HEK293 (cell line): ENCODE measurements around the gene SHOC2.

Source experiments
- ELK4 ChIP-seq: IDR thresholded peaks from 2 replicates; pipeline ENCODE4 v1.6.1; 2011; ENCODE audit warnings: mild to moderate bottlenecking, low read depth, low read length, borderline replicate concordance
- GFI1B ChIP-seq: fragments of 450-650 bp; formaldehyde crosslinking; IDR thresholded peaks from 2 replicates; pipeline ENCODE4 v1.5.1; 2016; ENCODE audit warnings: missing biosample characterization, missing genetic modification characterization
- GLI2 ChIP-seq: fragments of 450-650 bp; formaldehyde crosslinking; IDR thresholded peaks from 2 replicates; pipeline ENCODE4; 2017; ENCODE audit warnings: missing biosample characterization, missing genetic modification characterization, low read depth, borderline replicate concordance
- MZF1 ChIP-seq: fragments of 450-650 bp; formaldehyde crosslinking; IDR thresholded peaks from 2 replicates; pipeline ENCODE4 v1.5.1; 2017; ENCODE audit warnings: missing biosample characterization, missing genetic modification characterization, borderline replicate concordance
- REPIN1 ChIP-seq: fragments of 450-650 bp; formaldehyde crosslinking; IDR thresholded peaks from 2 replicates; pipeline ENCODE4 v1.5.1; 2017; ENCODE audit warnings: missing biosample characterization, missing genetic modification characterization, low read depth
- SCRT2 ChIP-seq: fragments of 450-650 bp; formaldehyde crosslinking; IDR thresholded peaks from 2 replicates; pipeline ENCODE4 v1.5.1; 2016; ENCODE audit warnings: missing biosample characterization, missing genetic modification characterization
- TRIM28 ChIP-seq: IDR thresholded peaks from 2 replicates; pipeline ENCODE4 v1.6.1; 2011; ENCODE audit warnings: low read length, control low read depth, borderline replicate concordance
- ZBTB8A ChIP-seq: fragments of 450-650 bp; formaldehyde crosslinking; IDR thresholded peaks from 2 replicates; pipeline ENCODE4 v1.5.1; 2016; ENCODE audit warnings: missing biosample characterization, missing genetic modification characterization
- ZNF114 ChIP-seq: fragments of 450-650 bp; formaldehyde crosslinking; IDR thresholded peaks from 2 replicates; pipeline ENCODE4 v1.5.0; 2017; ENCODE audit warnings: missing biosample characterization, missing genetic modification characterization
- ZNF121 ChIP-seq: fragments of 450-650 bp; formaldehyde crosslinking; IDR thresholded peaks from 2 replicates; pipeline ENCODE4 v1.5.1; 2016; ENCODE audit warnings: missing biosample characterization, missing genetic modification characterization
- ZNF16 ChIP-seq: fragments of 450-650 bp; formaldehyde crosslinking; IDR thresholded peaks from 2 replicates; pipeline ENCODE4 v1.5.1; 2016; ENCODE audit warnings: low read depth, missing biosample characterization, missing genetic modification characterization
- ZNF175 ChIP-seq: fragments of 450-650 bp; formaldehyde crosslinking; IDR thresholded peaks from 2 replicates; pipeline ENCODE4 v1.5.1; 2016; ENCODE audit warnings: missing biosample characterization, missing genetic modification characterization
- ZNF184 ChIP-seq: fragments of 450-650 bp; IDR thresholded peaks from 2 replicates; pipeline ENCODE4 v1.5.1; 2018; ENCODE audit warnings: missing biosample characterization, mild to moderate bottlenecking, missing genetic modification characterization
- ZNF302 ChIP-seq: fragments of 450-650 bp; formaldehyde crosslinking; IDR thresholded peaks from 2 replicates; pipeline ENCODE4 v1.5.1; 2016; ENCODE audit warnings: missing biosample characterization, missing genetic modification characterization, low read depth
- ZNF350 ChIP-seq: fragments of 450-650 bp; formaldehyde crosslinking; IDR thresholded peaks from 2 replicates; pipeline ENCODE4 v1.5.0; 2017; ENCODE audit warnings: missing biosample characterization, mild to moderate bottlenecking, missing genetic modification characterization
- ZNF423 ChIP-seq: fragments of 450-650 bp; formaldehyde crosslinking; IDR thresholded peaks from 2 replicates; pipeline ENCODE4 v1.5.1; 2016; ENCODE audit warnings: missing biosample characterization, missing genetic modification characterization
- ZNF473 ChIP-seq: fragments of 450-650 bp; formaldehyde crosslinking; IDR thresholded peaks from 2 replicates; pipeline ENCODE4 v1.5.1; 2017; ENCODE audit warnings: missing biosample characterization, missing genetic modification characterization
- ZNF521 ChIP-seq: fragments of 450-650 bp; formaldehyde crosslinking; IDR thresholded peaks from 2 replicates; pipeline ENCODE4 v1.5.1; 2017; ENCODE audit warnings: missing biosample characterization, mild to moderate bottlenecking, missing genetic modification characterization
- ZNF645 ChIP-seq: fragments of 450-650 bp; formaldehyde crosslinking; IDR thresholded peaks from 2 replicates; pipeline ENCODE4; 2016; ENCODE audit warnings: missing biosample characterization, missing genetic modification characterization
- ZNF660 ChIP-seq: fragments of 450-650 bp; IDR thresholded peaks from 2 replicates; pipeline ENCODE4 v1.5.1; 2018; ENCODE audit warnings: missing biosample characterization, mild to moderate bottlenecking, missing genetic modification characterization
- ZNF707 ChIP-seq: fragments of 450-650 bp; formaldehyde crosslinking; IDR thresholded peaks from 2 replicates; pipeline ENCODE4 v1.5.1; 2016; ENCODE audit warnings: missing biosample characterization, missing genetic modification characterization
- ZNF791 ChIP-seq: fragments of 450-650 bp; formaldehyde crosslinking; IDR thresholded peaks from 2 replicates; pipeline ENCODE4 v1.5.1; 2016; ENCODE audit warnings: missing biosample characterization, missing genetic modification characterization
- ZNF843 ChIP-seq: fragments of 450-650 bp; formaldehyde crosslinking; IDR thresholded peaks from 2 replicates; pipeline ENCODE4 v1.5.1; 2016; ENCODE audit warnings: missing biosample characterization, missing genetic modification characterization
- ZSCAN16 ChIP-seq: fragments of 450-650 bp; formaldehyde crosslinking; IDR thresholded peaks from 2 replicates; pipeline ENCODE4 v1.5.1; 2016; ENCODE audit warnings: missing biosample characterization, missing genetic modification characterization
- TF ChIP-seq, protein P1 (sequence below): fragments of 450-650 bp; formaldehyde crosslinking; IDR thresholded peaks from 2 replicates; pipeline ENCODE4 v1.5.1; 2016; ENCODE audit warnings: missing biosample characterization, missing genetic modification characterization
- TF ChIP-seq, protein P2 (sequence below): fragments of 450-650 bp; formaldehyde crosslinking; IDR thresholded peaks from 2 replicates; pipeline ENCODE4 v1.5.1; 2016; ENCODE audit warnings: missing biosample characterization, missing genetic modification characterization
- TF ChIP-seq, protein P3 (sequence below): fragments of 450-650 bp; formaldehyde crosslinking; IDR thresholded peaks from 2 replicates; pipeline ENCODE4 v1.5.1; 2017; ENCODE audit warnings: missing biosample characterization, missing genetic modification characterization
- TF ChIP-seq, protein P4 (sequence below): fragments of 450-650 bp; formaldehyde crosslinking; IDR thresholded peaks from 2 replicates; pipeline ENCODE4 v1.5.1; 2016; ENCODE audit warnings: missing biosample characterization, missing genetic modification characterization
- TF ChIP-seq, protein P5 (sequence below): fragments of 450-650 bp; formaldehyde crosslinking; IDR thresholded peaks from 2 replicates; pipeline ENCODE4 v1.5.1; 2016; ENCODE audit warnings: missing biosample characterization, missing genetic modification characterization
- TF ChIP-seq, protein P6 (sequence below): sonication (generic); formaldehyde crosslinking; IDR thresholded peaks from 2 replicates; pipeline ENCODE4 v1.8.1; 2022; ENCODE audit warnings: mild to moderate bottlenecking, moderate library complexity, missing genetic modification reagents

The SHOC2 gene

GRCh38 chr10:110918643-110919348 is 608 bp upstream of the SHOC2 start, which contains the start of gene BBIP1 (continued):
- TF ChIP-seq ZNF184 (tag by site-specific recombination) (peak; percentile 9; the same call in 1 of the 2 replicates), ZNF350 (tag by site-specific recombination) (no peak), REPIN1 (tag by site-specific recombination) (no peak), ZNF302 (no peak), ZNF521 (no peak), ZNF791 (no peak), ZNF707 (tag by site-specific recombination) (no peak), ZNF121 (tag by site-specific recombination) (no peak), GFI1B (tag by site-specific recombination) (no peak), GLI2 (tag by site-specific recombination) (no peak), ZNF423 (tag by site-specific recombination) (peak; percentile 82), ZNF843 (tag by site-specific recombination) (no peak), MZF1 (tag by site-specific recombination) (no peak), ELK4 (peak; percentile 61; the same call in 1 of the 2 replicates), ZNF660 (tag by site-specific recombination) (peak; percentile 26), ZNF175 (tag by site-specific recombination) (no peak), ZNF473 (tag by site-specific recombination) (no peak), TRIM28 (peak; percentile 54; the same call in 1 of the 2 replicates), SCRT2 (tag by site-specific recombination) (peak; percentile 73; the same call in 1 of the 2 replicates), ZSCAN16 (no peak), ZBTB8A (tag by site-specific recombination) (peak; percentile 95), ZNF16 (tag by site-specific recombination) (no peak), ZNF114 (no peak), ZNF645 (tag by site-specific recombination) (no peak)
- TF ChIP-seq, protein P1, sequence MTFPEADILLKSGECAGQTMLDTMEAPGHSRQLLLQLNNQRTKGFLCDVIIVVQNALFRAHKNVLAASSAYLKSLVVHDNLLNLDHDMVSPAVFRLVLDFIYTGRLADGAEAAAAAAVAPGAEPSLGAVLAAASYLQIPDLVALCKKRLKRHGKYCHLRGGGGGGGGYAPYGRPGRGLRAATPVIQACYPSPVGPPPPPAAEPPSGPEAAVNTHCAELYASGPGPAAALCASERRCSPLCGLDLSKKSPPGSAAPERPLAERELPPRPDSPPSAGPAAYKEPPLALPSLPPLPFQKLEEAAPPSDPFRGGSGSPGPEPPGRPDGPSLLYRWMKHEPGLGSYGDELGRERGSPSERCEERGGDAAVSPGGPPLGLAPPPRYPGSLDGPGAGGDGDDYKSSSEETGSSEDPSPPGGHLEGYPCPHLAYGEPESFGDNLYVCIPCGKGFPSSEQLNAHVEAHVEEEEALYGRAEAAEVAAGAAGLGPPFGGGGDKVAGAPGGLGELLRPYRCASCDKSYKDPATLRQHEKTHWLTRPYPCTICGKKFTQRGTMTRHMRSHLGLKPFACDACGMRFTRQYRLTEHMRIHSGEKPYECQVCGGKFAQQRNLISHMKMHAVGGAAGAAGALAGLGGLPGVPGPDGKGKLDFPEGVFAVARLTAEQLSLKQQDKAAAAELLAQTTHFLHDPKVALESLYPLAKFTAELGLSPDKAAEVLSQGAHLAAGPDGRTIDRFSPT (tag by site-specific recombination): peak; percentile 90
- TF ChIP-seq, protein P2, sequence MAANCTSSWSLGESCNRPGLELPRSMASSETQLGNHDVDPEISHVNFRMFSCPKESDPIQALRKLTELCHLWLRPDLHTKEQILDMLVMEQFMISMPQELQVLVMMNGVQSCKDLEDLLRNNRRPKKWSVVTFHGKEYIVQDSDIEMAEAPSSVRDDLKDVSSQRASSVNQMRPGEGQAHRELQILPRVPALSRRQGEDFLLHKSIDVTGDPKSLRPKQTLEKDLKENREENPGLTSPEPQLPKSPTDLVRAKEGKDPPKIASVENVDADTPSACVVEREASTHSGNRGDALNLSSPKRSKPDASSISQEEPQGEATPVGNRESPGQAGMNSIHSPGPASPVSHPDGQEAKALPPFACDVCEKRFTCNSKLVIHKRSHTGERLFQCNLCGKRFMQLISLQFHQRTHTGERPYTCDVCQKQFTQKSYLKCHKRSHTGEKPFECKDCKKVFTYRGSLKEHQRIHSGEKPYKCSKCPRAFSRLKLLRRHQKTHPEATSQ: no peak
- TF ChIP-seq, protein P3, sequence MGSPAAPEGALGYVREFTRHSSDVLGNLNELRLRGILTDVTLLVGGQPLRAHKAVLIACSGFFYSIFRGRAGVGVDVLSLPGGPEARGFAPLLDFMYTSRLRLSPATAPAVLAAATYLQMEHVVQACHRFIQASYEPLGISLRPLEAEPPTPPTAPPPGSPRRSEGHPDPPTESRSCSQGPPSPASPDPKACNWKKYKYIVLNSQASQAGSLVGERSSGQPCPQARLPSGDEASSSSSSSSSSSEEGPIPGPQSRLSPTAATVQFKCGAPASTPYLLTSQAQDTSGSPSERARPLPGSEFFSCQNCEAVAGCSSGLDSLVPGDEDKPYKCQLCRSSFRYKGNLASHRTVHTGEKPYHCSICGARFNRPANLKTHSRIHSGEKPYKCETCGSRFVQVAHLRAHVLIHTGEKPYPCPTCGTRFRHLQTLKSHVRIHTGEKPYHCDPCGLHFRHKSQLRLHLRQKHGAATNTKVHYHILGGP (tag by site-specific recombination): no peak
- TF ChIP-seq, protein P4, sequence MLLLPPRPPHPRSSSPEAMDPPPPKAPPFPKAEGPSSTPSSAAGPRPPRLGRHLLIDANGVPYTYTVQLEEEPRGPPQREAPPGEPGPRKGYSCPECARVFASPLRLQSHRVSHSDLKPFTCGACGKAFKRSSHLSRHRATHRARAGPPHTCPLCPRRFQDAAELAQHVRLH (tag by site-specific recombination): peak; percentile 92
- TF ChIP-seq, protein P5, sequence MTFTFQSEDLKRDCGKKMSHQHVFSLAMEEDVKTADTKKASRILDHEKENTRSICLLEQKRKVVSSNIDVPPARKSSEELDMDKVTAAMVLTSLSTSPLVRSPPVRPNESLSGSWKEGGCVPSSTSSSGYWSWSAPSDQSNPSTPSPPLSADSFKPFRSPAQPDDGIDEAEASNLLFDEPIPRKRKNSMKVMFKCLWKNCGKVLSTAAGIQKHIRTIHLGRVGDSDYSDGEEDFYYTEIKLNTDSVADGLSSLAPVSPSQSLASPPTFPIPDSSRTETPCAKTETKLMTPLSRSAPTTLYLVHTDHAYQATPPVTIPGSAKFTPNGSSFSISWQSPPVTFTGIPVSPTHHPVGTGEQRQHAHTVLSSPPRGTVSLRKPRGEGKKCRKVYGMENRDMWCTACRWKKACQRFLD: no peak
- TF ChIP-seq, protein P6, sequence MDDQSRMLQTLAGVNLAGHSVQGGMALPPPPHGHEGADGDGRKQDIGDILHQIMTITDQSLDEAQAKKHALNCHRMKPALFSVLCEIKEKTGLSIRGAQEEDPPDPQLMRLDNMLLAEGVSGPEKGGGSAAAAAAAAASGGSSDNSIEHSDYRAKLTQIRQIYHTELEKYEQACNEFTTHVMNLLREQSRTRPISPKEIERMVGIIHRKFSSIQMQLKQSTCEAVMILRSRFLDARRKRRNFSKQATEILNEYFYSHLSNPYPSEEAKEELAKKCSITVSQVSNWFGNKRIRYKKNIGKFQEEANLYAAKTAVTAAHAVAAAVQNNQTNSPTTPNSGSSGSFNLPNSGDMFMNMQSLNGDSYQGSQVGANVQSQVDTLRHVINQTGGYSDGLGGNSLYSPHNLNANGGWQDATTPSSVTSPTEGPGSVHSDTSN (CRISPR knock-in tag): no peak
